Body of pancreas (tissue), 4 donors: ENCODE results near the gene CCDC85C.

Source experiments
- POLR2A ChIP-seq, 3 donors: fragments of 450-650 bp; IDR thresholded peaks; one replicate each; pipeline ENCODE4 v1.6.1; 2016; ENCODE audit warnings: antibody characterized with exemption in 3 of 3, mild to moderate bottlenecking in 2 of 3
- TF ChIP-seq, protein P1 (sequence below), 7 experiments: fragments of 450-650 bp in 4 of 7; fragments of 200-600 bp in 3 of 7; sonication (generic) in 3 of 7; IDR thresholded peaks; one replicate each; pipeline ENCODE4 v1.5.1; 2016 to 2019; ENCODE audit warnings: antibody characterized with exemption in 7 of 7

DNA sequence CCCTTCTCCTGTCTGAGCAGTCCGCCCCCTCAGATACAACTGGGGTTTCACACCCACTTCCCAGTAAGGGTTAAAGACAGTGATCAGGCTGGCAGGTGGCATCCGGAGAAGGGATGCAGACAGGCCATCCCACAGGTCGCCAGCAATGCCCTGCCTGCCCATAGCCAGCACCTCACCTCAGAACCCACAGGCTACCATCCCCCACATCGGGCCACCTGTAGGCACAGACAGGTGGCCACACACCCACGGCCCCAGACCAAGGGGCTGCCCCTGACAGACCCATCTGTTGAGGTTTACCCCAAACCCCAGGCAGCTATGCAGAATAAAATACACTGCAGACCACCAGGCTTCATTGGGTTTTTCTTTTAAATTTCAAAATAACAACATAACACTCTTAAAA, 65.3 kb downstream of the CCDC85C start:
- TF ChIP-seq POLR2A (IDR thresholded peaks at IDR 0.05), result no peak
- TF ChIP-seq, protein P1, sequence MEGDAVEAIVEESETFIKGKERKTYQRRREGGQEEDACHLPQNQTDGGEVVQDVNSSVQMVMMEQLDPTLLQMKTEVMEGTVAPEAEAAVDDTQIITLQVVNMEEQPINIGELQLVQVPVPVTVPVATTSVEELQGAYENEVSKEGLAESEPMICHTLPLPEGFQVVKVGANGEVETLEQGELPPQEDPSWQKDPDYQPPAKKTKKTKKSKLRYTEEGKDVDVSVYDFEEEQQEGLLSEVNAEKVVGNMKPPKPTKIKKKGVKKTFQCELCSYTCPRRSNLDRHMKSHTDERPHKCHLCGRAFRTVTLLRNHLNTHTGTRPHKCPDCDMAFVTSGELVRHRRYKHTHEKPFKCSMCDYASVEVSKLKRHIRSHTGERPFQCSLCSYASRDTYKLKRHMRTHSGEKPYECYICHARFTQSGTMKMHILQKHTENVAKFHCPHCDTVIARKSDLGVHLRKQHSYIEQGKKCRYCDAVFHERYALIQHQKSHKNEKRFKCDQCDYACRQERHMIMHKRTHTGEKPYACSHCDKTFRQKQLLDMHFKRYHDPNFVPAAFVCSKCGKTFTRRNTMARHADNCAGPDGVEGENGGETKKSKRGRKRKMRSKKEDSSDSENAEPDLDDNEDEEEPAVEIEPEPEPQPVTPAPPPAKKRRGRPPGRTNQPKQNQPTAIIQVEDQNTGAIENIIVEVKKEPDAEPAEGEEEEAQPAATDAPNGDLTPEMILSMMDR (IDR thresholded peaks at IDR 0.05), result no peak
